HepG2 (cell line): ENCODE data around the gene ART5. TPM values are rescaled to one million over a fixed set of nuclear protein-coding genes. Genes with fewer than 3 reads are reported as not detected.

Experiments
- ATAC-seq: fragments of 200-7000 bp; cut with Tn5 transposase; 3 replicates; pipeline ENCODE4 v1.9.1; 2020; ENCODE audit warnings: mild to moderate bottlenecking, moderate library complexity
- Bru-seq: library from RNA; stranded (reverse); fragments of 400-500 nt; gene quantifications from one replicate; lab custom pipeline; 2021; lab: Mats Ljungman, UMichigan
- BruChase-seq, 2 experiments: library from RNA; stranded (reverse); fragments of 400-500 nt; gene quantifications; one replicate each; lab custom pipeline; 2021; lab: Mats Ljungman, UMichigan
- BruUV-seq: library from RNA; stranded (reverse); fragments of 400-500 nt; replicated peaks from 2 replicates; lab custom pipeline; 2021; lab: Mats Ljungman, UMichigan
- CTCF ChIA-PET: fragments of 300-600 bp; formaldehyde crosslinking; extraction: SDS; loops from one replicate; lab custom pipeline; 2021; ENCODE audit warnings: low total read pairs, inconsistent platforms, low intra/inter-chr PET ratio; lab: Yijun Ruan, JAX
- POLR2A ChIA-PET: fragments of 350-600 bp; sonication (Branson Sonifier 250); formaldehyde crosslinking; loops from one replicate; lab custom pipeline; 2020; ENCODE audit warnings: antibody characterized with exemption, inconsistent platforms; lab: Yijun Ruan, JAX
- DNase-seq: peaks from one replicate; pipeline ENCODE4 v3.0.0-alpha.2; 2015; ENCODE audit warnings: low spot score
- FAIRE-seq: peaks from 3 replicates; lab custom pipeline; 2011; peaks lifted over from hg19 to GRCh38; lab: Jason Lieb, UNC
- H2AFZ ChIP-seq: one replicate; pipeline ENCODE4 v1.6.1; 2011; ENCODE audit warnings: low read length, inconsistent platforms
- H3K27ac ChIP-seq: fragments of 300-600 bp; 3 replicates; pipeline ENCODE4 v1.8.0; 2011; ENCODE audit warnings: mixed run types, mild to moderate bottlenecking, mixed read lengths, low read length, inconsistent platforms; ENCODE audit not compliant: insufficient read depth; ENCODE audit errors: extremely low read length
- H3K27me3 ChIP-seq, 2 experiments: fragments of 200-600 bp in 1 of 2; 2 replicates in 1 of 2; 3 replicates in 1 of 2; pipeline versions ENCODE4 v1.6.0 to v1.8.0; 2011; ENCODE audit warnings: low read length in 2 of 2, mild to moderate bottlenecking in 2 of 2, moderate library complexity in 2 of 2, inconsistent platforms in 1 of 2; ENCODE audit not compliant: insufficient read depth in 2 of 2, control insufficient read depth in 1 of 2
- H3K36me3 ChIP-seq, 2 experiments: fragments of 200-600 bp in 1 of 2; replicated peaks in 1 of 2; 2 replicates in 1 of 2; 3 replicates in 1 of 2; pipeline versions ENCODE4 v1.5.1 to v1.8.0; 2011; ENCODE audit warnings: low read length in 2 of 2, inconsistent platforms in 1 of 2; ENCODE audit not compliant: insufficient read depth in 2 of 2, control insufficient read depth in 1 of 2
- H3K4me1 ChIP-seq: 2 replicates; pipeline ENCODE4 v1.5.1; 2012; ENCODE audit warnings: low read length, inconsistent platforms; ENCODE audit not compliant: insufficient read depth
- H3K4me2 ChIP-seq: 2 replicates; pipeline ENCODE4 v1.6.0; 2011; ENCODE audit warnings: low read depth, low read length, inconsistent platforms
- H3K4me3 ChIP-seq, 3 experiments: fragments of 200-600 bp in 1 of 3; sonication (generic), shearing (Covaris generic) in 1 of 3; replicated peaks in 1 of 3; 2 replicates each; pipeline ENCODE4 v1.5.1; 2011 to 2016; ENCODE audit warnings: low read length in 3 of 3, inconsistent platforms in 2 of 3, low read depth in 2 of 3, mild to moderate bottlenecking in 2 of 3, control low read depth in 1 of 3, mixed read lengths in 1 of 3; ENCODE audit not compliant: insufficient read depth in 1 of 3
- H3K79me2 ChIP-seq: one replicate; pipeline ENCODE4 v1.6.1; 2011; ENCODE audit warnings: low read length, inconsistent platforms; ENCODE audit not compliant: insufficient read depth
- H3K9ac ChIP-seq: 2 replicates; pipeline ENCODE4 v1.6.0; 2011; ENCODE audit warnings: mild to moderate bottlenecking, low read depth, low read length, inconsistent platforms; ENCODE audit not compliant: insufficient read depth
- H3K9me3 ChIP-seq: 2 replicates; pipeline ENCODE4 v1.5.1; 2012; ENCODE audit warnings: mild to moderate bottlenecking, low read length
- H4K20me1 ChIP-seq: 2 replicates; pipeline ENCODE4 v1.6.0; 2011; ENCODE audit warnings: inconsistent platforms, mild to moderate bottlenecking, low read length, moderate library complexity; ENCODE audit not compliant: insufficient read depth
- KLF16 ChIP-seq, 2 experiments: sonication (generic) in 1 of 2; formaldehyde crosslinking in 1 of 2; IDR thresholded peaks; 2 replicates each; pipeline versions ENCODE4 v1.6.1 to v1.8.0; 2016 to 2023; ENCODE audit warnings: missing genetic modification reagents in 2 of 2, missing compliant biosample characterization in 1 of 2
- NFKB2 ChIP-seq: sonication (generic); formaldehyde crosslinking; IDR thresholded peaks from 2 replicates; pipeline ENCODE4 v1.4.0; 2020; ENCODE audit warnings: missing genetic modification reagents, borderline replicate concordance
- WGBS: methylation state at CpG from one replicate; pipeline ENCODE4 v1.1.6; 2017; ENCODE audit warnings: low lambda C conversion rate; 5-methylcytosine and 5-hydroxymethylcytosine counted together
- in situ Hi-C: cut with HindIII; loops from 2 replicates; pipeline ENCODE4 v1.10.0; 2017; ENCODE audit warnings: low pct_unique_long_range_greater_than_20kb; ENCODE audit not compliant: extremely low pct_ligation_motif_present
- intact Hi-C: fragments of 100-400 bp; cut with micrococcal nuclease; formaldehyde crosslinking; loops from one replicate; pipeline ENCODE4 v1.10.0; 2022; ENCODE audit not compliant: unreplicated experiment
- long read RNA-seq, 2 experiments: library from RNA in 1 of 2; library from polyadenylated mRNA in 1 of 2; stranded (forward) in 1 of 2; unstranded in 1 of 2; transcript quantifications; one replicate each; pipeline ENCODE4 v2.0.0, GENCODE V29; 2019 to 2022
- polyA minus RNA-seq, 3 experiments: library from RNA; depleted of rRNA, polyadenylated mRNA; stranded (reverse); fragments of >200 nt; gene quantifications; 2 replicates each; pipeline ENCODE4 v1.2.3, GENCODE V29; 2011; ENCODE audit warnings: low replicate concordance in 1 of 3
- polyA plus RNA-seq, 8 experiments: library from polyadenylated mRNA; depleted of rRNA in 3 of 8; stranded (reverse) in 7 of 8; unstranded in 1 of 8; fragments of >200 nt; fragmentation: Illumina TruSeq in 4 of 8; extraction: Trizol in 4 of 8; gene quantifications; 2 replicates each; pipeline versions ENCODE4 v1.2.1 to v1.2.3, GENCODE V29; 2011 to 2016; ENCODE audit warnings: low read depth in 4 of 8, missing spikeins in 1 of 8, mixed read lengths in 1 of 8; ENCODE audit not compliant: insufficient read depth in 1 of 8
- total RNA-seq, 5 experiments: library from RNA; depleted of rRNA; stranded (reverse); fragments of >200 nt; fragmentation: Illumina TruSeq; extraction: Trizol; gene quantifications; 2 replicates each; pipeline ENCODE4 v1.2.3, GENCODE V29; 2016; ENCODE audit warnings: low read depth in 1 of 5
- TF ChIP-seq, protein P1 (sequence below): sonication (generic); formaldehyde crosslinking; IDR thresholded peaks from 2 replicates; pipeline ENCODE4 v1.4.0; 2020; ENCODE audit warnings: missing genetic modification reagents, borderline replicate concordance

The ART5 gene, protein sequence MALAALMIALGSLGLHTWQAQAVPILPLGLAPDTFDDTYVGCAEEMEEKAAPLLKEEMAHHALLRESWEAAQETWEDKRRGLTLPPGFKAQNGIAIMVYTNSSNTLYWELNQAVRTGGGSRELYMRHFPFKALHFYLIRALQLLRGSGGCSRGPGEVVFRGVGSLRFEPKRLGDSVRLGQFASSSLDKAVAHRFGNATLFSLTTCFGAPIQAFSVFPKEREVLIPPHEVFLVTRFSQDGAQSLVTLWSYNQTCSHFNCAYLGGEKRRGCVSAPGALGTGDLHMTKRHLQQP
- total RNA-seq (2016; rRNA removed; fragmentation: Illumina TruSeq; extraction: Trizol) (0.52 and 0.93 TPM in 2 replicates), polyA plus RNA-seq (2011; rRNA removed) (0.48 and 0.55 TPM in 2 replicates), polyA minus RNA-seq (2011; rRNA and poly(A)+ RNA removed; ENCODE audit: low replicate concordance) (0.30 TPM in 1 of 2 replicates, not detected in the other), Bru-seq, nascent RNA (percentile 28 among the genes with signal in this experiment), BruChase-seq, experiment 1, labeled RNA remaining after a 6-hour chase (percentile 35 among the genes with signal in this experiment), BruChase-seq, experiment 2, labeled RNA remaining after a 2-hour chase (percentile 22 among the genes with signal in this experiment)
- total RNA-seq (2016; cell fraction: cytosol; rRNA removed; fragmentation: Illumina TruSeq; extraction: Trizol; ENCODE audit: low read depth), result 0.40 and 0.71 TPM in 2 replicates
- total RNA-seq (2016; cell fraction: insoluble cytoplasmic fraction; rRNA removed; fragmentation: Illumina TruSeq; extraction: Trizol), result 0.94 and 1.6 TPM in 2 replicates
- total RNA-seq (2016; cell fraction: membrane; rRNA removed; fragmentation: Illumina TruSeq; extraction: Trizol), result 0.49 and 0.83 TPM in 2 replicates
- 0.91 and 2.2 TPM in 2 replicates for total RNA-seq (2016; cell fraction: nucleus; rRNA removed; fragmentation: Illumina TruSeq; extraction: Trizol)
- 0.32 and 0.40 TPM in 2 replicates for polyA plus RNA-seq (2011; cell fraction: cytosol; rRNA removed)
- 0.35 and 0.47 TPM in 2 replicates for polyA plus RNA-seq (2011; cell fraction: nucleus; rRNA removed)
- polyA plus RNA-seq (2012), result 0.62 and 0.65 TPM in 2 replicates
- polyA plus RNA-seq (2016; cell fraction: cytosol; fragmentation: Illumina TruSeq; extraction: Trizol; ENCODE audit: low read depth), result 0.45 and 0.49 TPM in 2 replicates
- 0.36 TPM in 1 of 2 replicates, not detected in the other for polyA plus RNA-seq (2016; cell fraction: insoluble cytoplasmic fraction; fragmentation: Illumina TruSeq; extraction: Trizol; ENCODE audit: low read depth)
- 0.24 and 0.34 TPM in 2 replicates for polyA plus RNA-seq (2016; cell fraction: membrane; fragmentation: Illumina TruSeq; extraction: Trizol; ENCODE audit: low read depth)
- polyA plus RNA-seq (2016; cell fraction: nucleus; fragmentation: Illumina TruSeq; extraction: Trizol; ENCODE audit: insufficient read depth, low read depth), result 0.65 and 2.1 TPM in 2 replicates
- polyA minus RNA-seq (2011; cell fraction: cytosol; rRNA and poly(A)+ RNA removed), result not detected in 2 replicates
- not detected in 2 replicates for polyA minus RNA-seq (2011; cell fraction: nucleus; rRNA and poly(A)+ RNA removed)
- long read RNA-seq, experiment 1, partial matches to known transcripts, result 0 of 1 reads
- long read RNA-seq, experiment 1, other reads (novel, unspliced or antisense), result 1 of 1 reads
- long read RNA-seq, experiment 2, partial matches to known transcripts, result 1 of 2 reads
- long read RNA-seq, experiment 2, other reads (novel, unspliced or antisense), result 1 of 2 reads

DNA sequence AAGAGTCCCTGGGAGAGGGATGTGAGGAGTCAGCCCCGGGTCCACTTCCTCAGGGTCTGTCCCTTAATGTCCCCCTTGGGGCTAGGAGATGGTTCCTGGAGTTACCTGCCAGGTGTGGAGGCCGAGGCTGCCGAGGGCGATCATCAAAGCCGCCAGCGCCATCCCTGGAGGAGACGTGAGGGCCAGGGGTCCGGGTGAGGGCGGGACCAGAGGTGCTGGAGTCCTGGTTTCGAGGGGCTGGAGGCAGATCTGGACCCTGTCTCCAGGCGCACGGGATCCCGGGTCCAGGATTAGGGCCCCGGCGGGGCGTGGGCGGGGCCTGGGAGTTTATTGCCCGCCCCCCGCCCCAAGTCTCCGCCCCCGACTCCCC lies at the start of gene ART5:
Gene ART5 (minus strand): TSS at position 292 of the 370 bp plus-strand sequence. CDS start 130 bp downstream, at position 162.
- DNase-seq (no peak), FAIRE-seq (no peak), ATAC-seq (no peak; the same call in 2 of the 3 replicates)
- ChIA-PET CTCF (no interaction called here), POLR2A (no interaction called here)
- Histone ChIP-seq H3K4me2 (peak within 1 kb of the TSS; percentile 97), H3K9ac (peak within 1 kb of the TSS; percentile 74), H3K9me3 (no peaks in the 10 kb centered on the region), H3K36me3 (no peaks in the 10 kb centered on the region), H3K4me1 (peaks cover 13% of the 10 kb centered on the region), H2AFZ (no peak within 1 kb of the TSS), H3K27ac (peak within 1 kb of the TSS; percentile 73), H3K79me2 (no peaks in the 10 kb centered on the region), H3K4me3 (peak within 1 kb of the TSS; percentile 42 to 76 (median 46)), H4K20me1 (no peaks in the 10 kb centered on the region; the same call in 1 of the 2 replicates), H3K27me3 (peaks cover 0 to 24% of the 10 kb centered on the region in 2 experiments; a peak in 4 of 5 replicates)
- intact Hi-C loops (no loop called here), in situ Hi-C loops (no loop called here)
- BruUV-seq, result no TSS peak
- WGBS, result 20% methylated on average over 4 of the region's 21 CpGs
- TF ChIP-seq NFKB2 (CRISPR knock-in tag) (peak; percentile 52; the same call in 1 of the 2 replicates), KLF16 (CRISPR knock-in tag; IDR thresholded peaks at IDR 0.05) (no peak)
- TF ChIP-seq, protein P1, sequence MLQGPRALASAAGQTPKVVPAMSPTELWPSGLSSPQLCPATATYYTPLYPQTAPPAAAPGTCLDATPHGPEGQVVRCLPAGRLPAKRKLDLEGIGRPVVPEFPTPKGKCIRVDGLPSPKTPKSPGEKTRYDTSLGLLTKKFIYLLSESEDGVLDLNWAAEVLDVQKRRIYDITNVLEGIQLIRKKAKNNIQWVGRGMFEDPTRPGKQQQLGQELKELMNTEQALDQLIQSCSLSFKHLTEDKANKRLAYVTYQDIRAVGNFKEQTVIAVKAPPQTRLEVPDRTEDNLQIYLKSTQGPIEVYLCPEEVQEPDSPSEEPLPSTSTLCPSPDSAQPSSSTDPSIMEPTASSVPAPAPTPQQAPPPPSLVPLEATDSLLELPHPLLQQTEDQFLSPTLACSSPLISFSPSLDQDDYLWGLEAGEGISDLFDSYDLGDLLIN, result no peak
